ENCODE results near the gene RTN4.
"Not testable (repeated sequence)": the region's sequence is repeated elsewhere in the genome, so short reads cannot be mapped to it uniquely, and the experiment has no call there.

RTN4 gene

DNA sequence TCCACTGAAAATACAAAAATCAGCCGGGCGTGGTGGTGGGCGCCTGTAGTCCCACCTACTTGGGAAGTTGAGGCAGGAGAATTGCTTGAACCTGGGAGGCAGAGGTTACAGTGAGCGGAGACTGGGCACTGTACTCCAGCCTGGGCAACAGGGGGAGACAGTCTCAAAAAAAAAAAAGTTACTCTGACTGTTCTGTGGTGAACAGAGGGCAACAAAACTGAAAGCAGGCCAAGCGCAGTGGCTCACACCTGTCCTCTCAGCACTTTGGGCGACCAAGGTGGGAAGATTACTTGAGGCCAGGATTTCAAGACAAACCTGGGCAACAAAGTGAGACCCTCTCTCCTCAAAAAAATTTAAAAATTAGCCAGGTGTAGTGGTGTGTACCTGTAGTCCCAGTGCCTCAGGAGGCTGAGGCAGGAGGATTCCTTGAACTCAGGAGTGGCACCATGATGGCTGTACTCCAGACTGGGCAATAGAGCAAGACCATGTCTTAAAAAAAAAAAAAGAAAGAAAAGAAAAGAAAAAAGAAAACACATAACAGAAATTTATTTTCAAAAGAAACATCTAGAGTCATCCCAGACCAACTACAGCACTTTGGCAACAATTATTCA lies 13.6 kb upstream of the RTN4 start:
- FAIRE-seq, result no peak

- FAIRE-seq, result peak; percentile 89
Measured at GRCh38 chr2:55063226-55063625, 13.0 kb upstream of the RTN4 start.

DNA sequence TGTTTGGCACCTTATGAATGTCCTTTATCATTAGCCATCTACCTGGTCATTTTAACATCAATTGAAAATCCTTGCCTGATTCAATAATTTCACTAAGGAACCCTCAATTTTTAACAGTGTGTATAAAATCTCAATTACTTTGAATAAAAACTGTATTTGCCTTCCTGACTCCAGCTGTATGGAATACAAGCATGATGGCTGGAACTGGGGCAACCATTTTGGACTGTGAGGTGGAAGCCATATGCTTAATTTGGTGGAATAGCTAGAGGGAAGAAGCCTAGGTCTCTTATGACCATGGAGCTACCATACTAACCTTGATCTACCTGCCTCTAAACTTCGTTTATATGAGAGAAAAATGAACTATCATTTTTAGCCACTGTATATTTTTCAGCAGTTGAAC lies 12.5 kb upstream of the RTN4 start:
- no peak for FAIRE-seq

DNA sequence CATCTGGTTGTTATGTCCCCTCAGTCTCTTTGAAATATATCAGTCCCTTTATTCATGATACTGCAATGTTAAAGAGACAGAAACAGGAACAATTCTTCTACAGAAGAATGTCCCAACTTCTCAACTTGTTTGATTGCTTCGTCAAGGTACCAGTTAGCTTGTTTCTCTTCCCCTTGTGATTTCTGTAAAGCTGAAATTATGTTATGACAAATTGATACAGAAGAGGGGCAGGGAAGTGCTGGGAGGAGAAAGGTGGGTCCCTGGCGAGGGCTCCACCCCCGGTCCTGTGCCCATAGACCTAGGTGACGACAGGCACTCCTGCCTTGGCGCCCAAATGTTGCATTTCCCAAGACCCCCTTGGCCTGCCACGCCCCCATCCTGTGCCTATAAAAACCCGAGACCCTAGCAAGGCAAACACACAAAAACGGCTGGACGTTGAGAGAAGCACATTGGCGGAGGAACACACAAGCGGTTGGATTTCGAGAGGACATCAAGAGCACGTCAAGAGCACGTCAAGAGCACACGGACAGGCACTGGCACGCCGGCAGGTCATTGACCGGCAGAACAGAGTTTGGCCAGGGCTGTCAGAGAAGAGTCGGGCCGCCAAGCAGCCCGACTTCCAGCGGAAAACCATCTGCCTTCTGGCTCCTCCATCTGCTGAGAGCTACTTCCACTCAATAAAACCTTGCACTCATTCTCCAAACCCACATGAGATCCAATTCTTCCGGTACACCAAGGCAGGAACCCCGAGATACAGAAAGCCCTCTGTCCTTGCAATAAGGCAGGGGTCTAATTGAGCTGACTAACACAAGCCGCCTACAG lies 11.5 kb upstream of the RTN4 start:
- no peak for FAIRE-seq

GRCh38 chr2:55059793-55060192 lies 9.5 kb upstream of the RTN4 start:
- FAIRE-seq, result no peak

DNA sequence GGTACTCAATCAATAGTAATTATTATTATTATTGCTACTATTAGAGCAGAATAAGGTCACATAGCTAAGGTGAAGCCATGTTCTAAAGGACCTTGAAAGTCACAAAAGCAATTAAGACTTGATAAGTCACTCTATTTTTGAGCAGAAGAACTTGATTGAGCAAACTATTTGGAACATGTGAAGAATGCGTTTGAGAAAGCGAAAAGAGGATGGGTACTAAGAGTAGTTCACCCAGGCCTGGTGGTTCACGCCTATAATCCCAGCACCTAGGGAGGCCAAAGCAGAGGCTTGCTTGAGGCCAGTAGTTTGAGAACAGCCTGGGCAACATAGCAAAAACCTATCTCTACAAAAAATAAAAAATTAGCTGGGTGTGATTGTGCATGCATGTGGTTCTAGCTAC lies 7.2 kb upstream of the RTN4 start:
- FAIRE-seq, result no peak

- no peak for FAIRE-seq
Measured at GRCh38 chr2:55056024-55056521, 5.8 kb upstream of the RTN4 start.

DNA sequence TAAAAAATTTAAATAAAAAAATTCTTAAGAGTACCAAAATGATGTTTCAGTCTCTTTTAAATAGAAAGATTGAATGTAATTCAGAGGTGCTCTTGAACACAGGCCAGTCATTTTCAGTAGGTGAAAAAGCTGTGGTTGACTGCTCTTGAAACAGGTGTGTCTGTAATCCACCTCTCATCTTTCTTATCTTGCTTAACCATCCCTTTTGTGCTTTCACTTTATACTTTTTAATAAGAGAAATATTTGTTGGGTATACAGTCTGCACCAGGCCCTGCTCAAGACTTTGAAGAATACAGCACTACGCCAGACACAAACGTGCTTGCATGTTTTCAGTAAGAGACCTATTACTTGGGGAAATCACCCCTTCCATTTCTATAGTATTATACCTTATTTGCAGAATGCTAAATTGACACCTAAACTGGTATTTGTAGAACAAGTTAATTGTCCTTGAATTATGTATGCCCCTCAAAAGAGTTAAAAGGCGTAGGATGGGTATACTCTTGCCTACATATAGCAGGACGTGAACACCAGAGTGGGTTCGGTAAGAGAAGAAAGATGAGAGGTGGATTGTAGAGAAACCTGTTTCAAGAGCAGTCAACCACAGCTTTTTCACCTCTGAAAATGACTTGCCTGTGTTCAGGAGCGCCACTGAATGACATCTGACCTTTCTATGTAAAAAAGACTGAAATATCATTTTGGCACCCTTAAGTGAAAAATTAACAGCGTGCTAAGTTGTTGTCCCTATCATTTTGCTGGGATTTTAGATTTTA lies 4.0 kb upstream of the RTN4 start:
- FAIRE-seq, result no peak

GRCh38 chr2:55053225-55053624 lies 3.0 kb upstream of the RTN4 start:
- FAIRE-seq, result not testable (repeated sequence)

GRCh38 chr2:55052129-55053061 lies 2.1 kb upstream of the RTN4 start:
- no peak for FAIRE-seq

DNA sequence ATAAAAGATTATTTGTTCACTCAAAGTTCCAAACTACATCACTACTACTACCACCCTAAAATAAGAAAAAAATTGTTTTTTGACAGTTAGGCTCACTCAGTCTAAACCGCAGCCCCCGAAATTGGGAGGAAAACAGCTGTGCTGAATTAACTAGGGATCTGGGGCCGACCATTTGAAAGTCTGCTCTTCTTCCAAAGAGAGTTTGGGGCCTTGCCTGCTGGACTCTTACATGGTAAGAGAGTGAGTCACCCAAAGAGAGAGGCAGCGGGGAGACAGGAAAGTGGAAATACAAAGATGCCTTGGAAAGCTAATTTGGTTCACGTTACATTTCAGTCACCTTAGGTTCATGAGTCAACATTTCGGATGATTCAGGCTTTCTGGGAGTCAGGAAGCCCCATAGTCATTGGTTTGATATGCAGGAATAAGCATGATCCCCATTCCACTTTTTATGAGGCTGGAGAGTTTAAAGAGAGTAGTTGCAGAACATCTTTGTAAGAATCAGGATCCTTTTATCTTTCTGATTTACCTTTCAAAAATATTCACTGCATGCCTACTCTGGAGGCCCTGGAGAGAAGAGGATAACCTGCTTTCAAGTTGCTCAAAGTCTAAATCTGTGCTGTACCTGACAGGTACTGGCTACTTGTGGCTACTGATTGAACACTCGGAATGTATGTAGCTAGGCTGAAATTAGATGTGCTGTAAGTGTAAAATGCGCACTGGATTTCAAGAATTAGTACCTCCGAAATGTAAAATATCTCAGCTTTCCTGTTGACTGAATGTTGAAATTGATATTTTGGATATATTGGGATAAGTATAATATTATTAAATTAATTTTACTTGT lies 995 bp upstream of the RTN4 start:
- peak; percentile 78 for FAIRE-seq

DNA sequence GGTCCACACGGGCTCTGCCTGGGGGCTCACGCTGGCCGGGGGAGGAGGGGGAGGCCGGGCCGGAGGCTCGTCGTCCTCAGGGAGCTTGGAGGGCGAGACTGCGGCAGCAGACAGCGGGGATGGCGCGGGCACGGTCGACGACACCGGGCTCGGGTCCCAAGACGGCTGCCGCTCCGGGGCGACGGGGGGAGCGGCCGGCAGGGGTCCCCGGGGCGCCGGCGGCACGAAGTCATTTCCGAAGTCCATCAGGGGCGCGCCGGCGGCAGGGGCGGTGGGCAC lies 491 bp downstream of the RTN4 start:
- no peak for FAIRE-seq

- FAIRE-seq, result no peak
Measured at GRCh38 chr2:55049043-55049820, 1.0 kb downstream of the RTN4 start.

DNA sequence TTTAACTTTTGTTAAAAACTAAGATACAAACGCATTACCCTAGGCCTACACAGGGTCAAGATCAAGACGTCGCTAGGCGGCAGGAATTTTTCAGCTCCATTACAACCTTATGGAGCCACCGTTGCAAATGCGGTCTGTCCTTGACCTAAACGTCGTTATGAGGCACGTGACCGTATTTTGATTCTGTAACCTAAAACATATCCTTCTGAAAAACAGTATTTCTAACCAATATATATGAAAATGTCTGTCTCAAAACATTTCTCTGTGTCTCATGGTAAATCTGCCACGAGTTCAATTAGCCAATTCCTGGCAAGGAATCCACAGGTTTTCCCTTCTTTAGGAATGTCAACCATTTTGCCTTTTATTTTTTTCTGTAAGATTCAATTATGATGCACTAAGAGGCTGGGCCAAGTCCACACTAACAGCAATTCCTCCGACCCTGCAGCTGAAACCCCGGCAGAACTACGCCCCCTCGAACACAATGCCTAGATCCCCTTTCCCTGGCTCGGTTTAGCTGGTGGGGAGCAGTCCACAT lies 1.7 kb downstream of the RTN4 start:
- FAIRE-seq, result no peak

DNA sequence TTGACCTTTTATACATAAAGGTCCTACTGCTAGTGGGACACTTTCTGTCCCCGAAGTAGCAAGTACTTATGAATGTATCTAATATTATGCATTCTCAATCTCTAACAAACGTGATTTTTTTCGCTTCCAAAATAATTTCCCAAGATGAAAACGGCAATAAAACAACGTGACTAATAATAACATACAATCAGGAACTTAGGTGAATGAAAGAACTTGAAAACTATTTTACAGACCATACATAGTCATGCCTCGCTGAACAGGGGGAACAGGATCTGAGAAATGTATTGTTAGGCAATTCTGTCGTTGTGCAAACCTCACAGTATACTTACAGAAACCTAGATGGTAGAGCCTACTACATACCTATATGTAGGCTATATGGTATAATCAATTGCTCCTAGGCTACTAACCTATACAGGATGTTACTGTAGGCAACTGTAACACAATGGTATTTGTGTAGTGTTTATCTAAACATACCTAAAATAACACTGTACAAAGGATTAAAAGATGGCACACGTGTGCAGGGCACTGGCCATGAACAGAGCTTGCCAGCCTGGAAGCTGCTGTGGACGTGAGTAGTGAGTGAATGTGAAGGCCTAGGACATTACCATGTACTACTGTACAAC lies 2.5 kb downstream of the RTN4 start:
- FAIRE-seq, result no peak

GRCh38 chr2:55045780-55046179 lies 4.5 kb downstream of the RTN4 start:
- no peak for FAIRE-seq

- FAIRE-seq, result no peak
Measured at GRCh38 chr2:55043841-55044240, 6.4 kb downstream of the RTN4 start.

DNA sequence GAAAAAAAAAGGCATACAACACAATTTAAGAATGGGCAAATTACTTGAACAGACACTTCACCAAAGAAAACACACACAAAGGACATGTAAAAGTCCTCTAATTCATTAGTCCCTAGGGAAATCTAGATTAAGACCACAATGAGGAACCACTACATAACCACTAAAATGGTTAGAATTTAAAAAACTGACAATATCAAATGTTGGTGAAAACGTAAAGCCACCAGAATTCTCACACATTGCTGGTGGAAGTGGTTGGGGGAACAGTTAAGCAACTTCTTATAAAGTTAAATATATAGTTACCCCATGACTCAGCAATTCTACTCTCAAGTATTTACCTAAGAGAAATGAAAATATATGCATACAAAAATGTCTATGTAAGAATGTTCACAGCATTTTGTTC lies 11.8 kb downstream of the RTN4 start:
- no peak for FAIRE-seq

- no peak for FAIRE-seq
Measured at GRCh38 chr2:55035716-55036115, 14.5 kb downstream of the RTN4 start.

- FAIRE-seq, result no peak
Measured at GRCh38 chr2:55033921-55034320, 16.3 kb downstream of the RTN4 start.

Data from islet of Langerhans (tissue), 1 donor.